GM19468 (cell line): Measurements from ENCODE around the gene KRT85.

Experiments used
- ATAC-seq: cut with Tn5 transposase; IDR thresholded peaks from one replicate; pipeline ENCODE4 v1.9.1; 2021; ENCODE audit warnings: mild to moderate bottlenecking, moderate library complexity, moderate number of reproducible peaks; ENCODE audit not compliant: unreplicated experiment; ENCODE audit errors: extremely low read depth

KRT85 gene

DNA sequence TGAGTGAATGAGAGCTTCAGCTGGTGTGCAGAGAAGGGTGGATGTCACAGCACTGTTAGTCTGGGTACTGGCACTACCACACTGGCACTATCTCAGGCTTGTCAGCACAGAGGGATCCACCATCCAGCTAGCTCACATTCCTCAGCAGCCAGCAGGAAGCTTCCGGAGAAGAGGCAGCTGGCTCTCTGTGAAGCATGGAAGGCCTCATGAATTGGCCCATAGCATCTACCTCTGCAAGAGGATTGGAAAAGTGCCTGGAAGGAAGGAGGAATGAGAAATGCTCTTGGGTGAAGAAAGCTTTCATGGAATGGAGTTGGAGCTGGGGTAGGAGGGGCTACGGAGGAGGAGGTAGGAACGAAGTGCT is 56.0 kb downstream of the KRT85 start:
- ATAC-seq = no peak

DNA sequence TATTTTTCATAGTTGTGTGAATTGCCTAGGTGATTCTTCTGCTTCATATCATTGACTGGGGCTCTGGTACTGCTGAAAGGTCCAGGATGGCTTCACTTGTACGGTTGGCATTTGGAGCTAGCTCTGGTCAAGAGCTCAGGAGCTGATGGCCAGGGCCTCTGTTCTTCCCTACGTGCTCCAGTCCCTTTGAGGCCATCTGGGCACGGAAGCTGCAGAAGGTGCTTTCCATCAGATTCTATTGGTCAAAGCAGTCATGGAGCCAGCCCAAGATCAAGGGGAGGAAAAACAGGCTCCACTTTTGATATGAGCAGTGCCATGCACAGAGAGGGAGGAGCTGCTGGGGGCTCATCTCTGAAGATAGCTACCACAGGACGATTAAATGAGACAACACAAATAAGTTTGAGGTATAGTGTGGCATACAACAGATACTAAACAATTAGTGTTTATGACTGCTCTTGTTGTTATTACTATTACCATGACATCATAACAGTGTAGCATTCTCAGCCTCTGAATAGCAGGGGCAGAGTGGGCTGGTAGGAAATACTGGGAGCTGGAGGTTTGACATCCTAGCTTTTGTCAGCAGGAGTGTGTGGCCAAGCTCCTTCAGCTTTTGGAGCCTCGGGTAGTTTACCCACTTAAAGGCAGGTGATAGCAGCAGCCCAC is 56.5 kb downstream of the KRT85 start:
- no peak for ATAC-seq
